ENCODE measurements around the gene PRELID1. TPM values are rescaled to one million over a fixed set of nuclear protein-coding genes. Genes with fewer than 3 reads are reported as not detected.

The PRELID1 gene
- total RNA-seq, 1 experiment from 2014 or later = 249 TPM

Other genes starting within 250 kb of the PRELID1 start
- 0.62 TPM in 1 of 2 replicates, not detected in the other for gene FGFR4, start 216.9 kb upstream of the PRELID1 start, total RNA-seq (2014; rRNA removed; shearing (Covaris generic))
- gene NSD1, start 170.0 kb upstream of the PRELID1 start, total RNA-seq (2014; rRNA removed; shearing (Covaris generic)) = 17.7 and 36.8 TPM in 2 replicates
- gene RAB24, start 80 bp upstream of the PRELID1 start, total RNA-seq (2014; rRNA removed; shearing (Covaris generic)) = 8.2 and 17.0 TPM in 2 replicates
- gene MXD3, start 8.1 kb downstream of the PRELID1 start, total RNA-seq (2014; rRNA removed; shearing (Covaris generic)) = 29.7 and 36.1 TPM in 2 replicates
- 443 and 538 TPM in 2 replicates for gene LMAN2, start 47.9 kb downstream of the PRELID1 start, total RNA-seq (2014; rRNA removed; shearing (Covaris generic))
- 9.8 and 11.5 TPM in 2 replicates for gene RGS14, start 54.1 kb downstream of the PRELID1 start, total RNA-seq (2014; rRNA removed; shearing (Covaris generic))
- gene SLC34A1, start 80.6 kb downstream of the PRELID1 start, total RNA-seq (2014; rRNA removed; shearing (Covaris generic)) = 0.02 TPM in 1 of 2 replicates, not detected in the other
- not detected in 2 replicates for gene PFN3, start 96.9 kb downstream of the PRELID1 start, total RNA-seq (2014; rRNA removed; shearing (Covaris generic))
- gene F12, start 105.8 kb downstream of the PRELID1 start, total RNA-seq (2014; rRNA removed; shearing (Covaris generic)) = 1.7 and 2.4 TPM in 2 replicates
- gene GRK6, start 122.9 kb downstream of the PRELID1 start, total RNA-seq (2014; rRNA removed; shearing (Covaris generic)) = 20.2 and 37.3 TPM in 2 replicates
- 24.8 and 44.4 TPM in 2 replicates for gene PRR7, start 143.0 kb downstream of the PRELID1 start, total RNA-seq (2014; rRNA removed; shearing (Covaris generic))
- gene DBN1, start 169.8 kb downstream of the PRELID1 start, total RNA-seq (2014; rRNA removed; shearing (Covaris generic)) = 73.0 and 121 TPM in 2 replicates
- gene PDLIM7, start 193.8 kb downstream of the PRELID1 start, total RNA-seq (2014; rRNA removed; shearing (Covaris generic)) = 172 and 230 TPM in 2 replicates
- 2.2 and 6.7 TPM in 2 replicates for gene DOK3, start 206.0 kb downstream of the PRELID1 start, total RNA-seq (2014; rRNA removed; shearing (Covaris generic))
- 66.0 and 103 TPM in 2 replicates for gene DDX41, start 213.2 kb downstream of the PRELID1 start, total RNA-seq (2014; rRNA removed; shearing (Covaris generic))